ENCODE data around the gene SLC39A11.
"Not testable (repeated sequence)": the region's sequence is repeated elsewhere in the genome, so short reads cannot be mapped to it uniquely, and the experiment has no call there.

The SLC39A11 gene

DNA sequence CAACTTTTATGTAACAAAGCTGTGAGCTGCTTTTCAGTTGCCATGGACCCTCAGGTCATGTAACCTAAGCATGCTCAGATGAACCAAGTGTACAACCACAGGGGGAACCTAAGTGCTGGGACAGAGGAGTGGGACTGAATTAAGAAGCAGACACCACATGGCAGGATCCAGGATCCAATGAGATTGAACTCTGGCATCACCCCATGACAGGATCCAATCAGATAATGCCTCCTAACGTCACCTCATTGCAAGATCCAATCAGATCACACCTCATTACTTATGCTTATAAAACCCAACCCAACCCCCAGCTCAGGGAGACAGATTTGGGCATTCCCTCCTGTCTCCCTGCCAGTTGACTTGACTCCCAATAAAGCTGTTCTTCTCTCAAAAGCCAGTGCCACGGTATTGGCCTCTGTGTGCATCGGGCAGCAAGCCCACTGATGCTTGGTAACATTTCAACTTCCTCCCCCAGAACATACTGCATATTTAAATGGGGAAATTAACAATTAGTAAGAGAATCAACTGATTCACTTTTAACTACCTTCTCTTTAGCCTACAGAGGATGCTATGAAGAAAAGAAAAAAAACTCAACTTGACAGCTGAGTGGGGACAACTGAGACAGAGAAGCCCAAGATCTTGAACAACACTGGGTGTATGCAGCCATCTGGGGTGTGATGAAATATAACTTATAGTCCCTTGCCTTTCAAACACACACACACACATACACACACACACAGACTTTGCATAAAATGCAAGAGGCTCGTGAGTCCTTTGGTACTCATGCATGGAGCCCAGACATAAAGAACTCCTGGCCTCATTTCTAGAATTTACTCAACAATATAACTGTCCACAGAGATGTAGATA lies 148.4 kb downstream of the SLC39A11 start:
- H3K27ac ChIP-seq (ENCODE audit: insufficient read depth, low read depth, low read length, poor library complexity, severe bottlenecking) = no peak overlapping the region
- WGBS, 2 experiments = 90 to 91% methylated on average over 4 of the region's 4 CpGs
- H3K4me3 ChIP-seq (ENCODE audit: insufficient read depth, low read depth, low read length) = no peak overlapping the region
- no peaks in the 10 kb centered on the region for H3K27me3 ChIP-seq (ENCODE audit: control insufficient read depth, insufficient read depth, low read length, poor library complexity, severe bottlenecking)
- peaks cover 18% of the 10 kb centered on the region for H3K4me1 ChIP-seq (ENCODE audit: control insufficient read depth, insufficient read depth, low read length)
- no peaks in the 10 kb centered on the region for H3K9me3 ChIP-seq (ENCODE audit: control insufficient read depth, low read length)
- no peaks in the 10 kb centered on the region for H3K36me3 ChIP-seq (ENCODE audit: control insufficient read depth, insufficient read depth, low read length)

DNA sequence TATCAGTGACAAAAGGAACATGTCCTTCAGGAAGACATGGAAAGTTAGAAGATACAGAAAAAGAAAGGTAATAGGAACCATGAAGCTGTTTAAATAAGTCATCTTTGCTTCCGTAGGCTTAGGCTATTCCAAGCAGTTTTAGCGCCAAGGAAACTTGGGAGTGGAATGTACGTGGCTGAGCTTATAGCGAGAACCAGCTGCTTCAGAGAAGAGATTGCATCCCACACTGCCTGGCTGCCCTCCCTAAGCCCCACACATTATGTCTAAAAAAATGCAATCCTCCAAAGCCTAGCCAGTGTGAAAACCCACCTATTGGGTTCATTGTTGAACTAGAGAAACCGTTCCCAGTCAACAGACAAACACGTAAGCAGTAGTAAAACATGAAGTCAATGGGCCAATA lies 149.9 kb downstream of the SLC39A11 start:
- H3K4me3 ChIP-seq (ENCODE audit: insufficient read depth, low read depth, low read length) = no peak overlapping the region
- H3K27ac ChIP-seq (ENCODE audit: insufficient read depth, low read depth, low read length, poor library complexity, severe bottlenecking) = no peak overlapping the region
- peaks cover 18% of the 10 kb centered on the region for H3K4me1 ChIP-seq (ENCODE audit: control insufficient read depth, insufficient read depth, low read length)
- H3K36me3 ChIP-seq (ENCODE audit: control insufficient read depth, insufficient read depth, low read length) = no peaks in the 10 kb centered on the region
- no peaks in the 10 kb centered on the region for H3K27me3 ChIP-seq (ENCODE audit: control insufficient read depth, insufficient read depth, low read length, poor library complexity, severe bottlenecking)
- H3K9me3 ChIP-seq (ENCODE audit: control insufficient read depth, low read length) = no peaks in the 10 kb centered on the region
- WGBS, 2 experiments = 92 to 98% methylated on average over 6 of the region's 6 CpGs

DNA sequence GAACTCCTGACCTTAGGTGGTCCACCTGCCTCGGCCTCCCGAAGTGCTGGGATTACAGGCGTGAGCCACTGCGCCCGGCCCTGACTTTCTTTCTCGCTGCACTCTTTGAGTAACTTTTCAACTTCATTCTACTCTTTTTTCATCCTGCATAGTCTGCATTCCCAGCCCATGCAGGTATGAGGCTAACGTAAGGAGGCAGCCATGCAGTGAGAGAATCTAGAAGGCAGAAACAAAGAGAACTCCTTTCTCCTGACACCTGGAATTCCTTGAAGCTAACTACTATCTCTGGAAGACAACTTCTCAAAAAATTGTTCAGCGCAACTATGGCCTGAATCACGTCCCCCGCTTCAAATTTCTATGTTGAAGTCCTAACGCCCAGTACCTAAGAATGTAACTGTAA lies 152.0 kb downstream of the SLC39A11 start:
- H3K4me1 ChIP-seq (ENCODE audit: control insufficient read depth, insufficient read depth, low read length) = peaks cover 3% of the 10 kb centered on the region
- H3K27me3 ChIP-seq (ENCODE audit: control insufficient read depth, insufficient read depth, low read length, poor library complexity, severe bottlenecking) = no peaks in the 10 kb centered on the region
- no peaks in the 10 kb centered on the region for H3K9me3 ChIP-seq (ENCODE audit: control insufficient read depth, low read length)
- WGBS, 2 experiments = 94 to 96% methylated on average over 11 of the region's 11 CpGs
- no peak overlapping the region for H3K27ac ChIP-seq (ENCODE audit: insufficient read depth, low read depth, low read length, poor library complexity, severe bottlenecking)
- H3K4me3 ChIP-seq (ENCODE audit: insufficient read depth, low read depth, low read length) = no peak overlapping the region
- no peaks in the 10 kb centered on the region for H3K36me3 ChIP-seq (ENCODE audit: control insufficient read depth, insufficient read depth, low read length)

DNA sequence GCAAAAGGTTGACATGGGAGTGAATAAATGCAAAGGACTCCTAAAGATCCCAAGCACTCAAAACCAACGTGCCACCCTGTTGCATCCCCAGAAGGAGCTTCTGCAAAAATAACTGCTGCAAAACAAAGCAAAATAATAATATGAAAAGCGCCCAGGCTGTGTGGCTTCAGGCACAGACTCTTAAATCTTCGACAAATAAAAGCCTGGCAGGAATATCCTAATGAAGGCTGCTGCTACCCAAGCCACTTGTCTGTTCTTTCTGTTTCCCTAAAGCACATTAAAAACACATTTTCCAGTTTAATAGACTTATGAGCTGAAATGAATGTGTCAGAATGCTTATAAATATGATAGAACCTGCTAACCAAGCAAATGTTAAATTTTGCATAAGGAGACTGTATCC lies 154.0 kb downstream of the SLC39A11 start:
- Histone ChIP-seq H3K27me3 (ENCODE audit: control insufficient read depth, insufficient read depth, low read length, poor library complexity, severe bottlenecking) (no peaks in the 10 kb centered on the region), H3K36me3 (ENCODE audit: control insufficient read depth, insufficient read depth, low read length) (no peaks in the 10 kb centered on the region), H3K4me1 (ENCODE audit: control insufficient read depth, insufficient read depth, low read length) (peaks cover 3% of the 10 kb centered on the region), H3K27ac (ENCODE audit: insufficient read depth, low read depth, low read length, poor library complexity, severe bottlenecking) (no peak overlapping the region), H3K9me3 (ENCODE audit: control insufficient read depth, low read length) (no peaks in the 10 kb centered on the region), H3K4me3 (ENCODE audit: insufficient read depth, low read depth, low read length) (no peak overlapping the region)
- 70 to 77% methylated on average over 3 of the region's 3 CpGs for WGBS, 2 experiments

DNA sequence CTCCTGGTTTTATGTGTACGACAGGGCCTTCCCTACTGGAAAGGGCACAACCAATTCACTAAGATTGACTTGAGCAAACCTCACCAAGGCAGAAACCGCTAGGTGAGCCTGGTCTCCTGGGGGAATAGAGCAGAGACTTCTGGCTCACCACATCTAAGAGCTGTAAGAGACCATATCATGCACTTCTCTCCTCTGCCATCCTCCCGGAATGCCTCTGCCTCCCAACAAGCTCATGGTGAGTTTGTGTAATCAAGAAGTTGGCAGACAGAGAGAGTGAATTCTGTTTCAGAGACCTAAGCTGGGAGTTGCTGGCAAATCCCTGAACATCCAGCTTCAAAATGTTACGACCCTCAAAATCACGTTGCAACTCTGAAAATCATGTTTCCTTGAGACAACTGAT lies 154.8 kb downstream of the SLC39A11 start:
- WGBS, 2 experiments = 87 to 93% methylated on average over 5 of the region's 5 CpGs
- Histone ChIP-seq H3K36me3 (ENCODE audit: control insufficient read depth, insufficient read depth, low read length) (no peaks in the 10 kb centered on the region), H3K9me3 (ENCODE audit: control insufficient read depth, low read length) (no peaks in the 10 kb centered on the region), H3K4me1 (ENCODE audit: control insufficient read depth, insufficient read depth, low read length) (peaks cover 2% of the 10 kb centered on the region), H3K4me3 (ENCODE audit: insufficient read depth, low read depth, low read length) (no peak overlapping the region), H3K27me3 (ENCODE audit: control insufficient read depth, insufficient read depth, low read length, poor library complexity, severe bottlenecking) (no peaks in the 10 kb centered on the region), H3K27ac (ENCODE audit: insufficient read depth, low read depth, low read length, poor library complexity, severe bottlenecking) (no peak overlapping the region)

DNA sequence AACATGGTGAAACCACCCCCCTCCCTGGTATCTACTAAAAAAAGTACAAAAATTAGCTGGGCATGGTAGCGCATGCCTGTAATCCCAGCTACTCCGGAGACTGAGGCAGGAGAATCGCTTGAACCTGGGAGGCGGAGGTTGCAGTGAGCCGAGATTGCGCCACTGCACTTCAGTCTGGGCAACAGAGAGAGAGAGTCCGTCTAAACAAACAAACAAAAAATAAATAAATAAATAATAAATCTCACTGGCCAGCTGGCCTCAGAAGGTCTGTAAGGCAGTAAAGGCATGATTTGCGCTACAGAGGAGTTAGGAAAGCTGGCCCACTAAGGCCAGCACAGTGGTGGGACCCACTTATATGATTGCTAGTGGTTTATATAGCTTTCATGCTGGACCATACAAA lies 155.2 kb downstream of the SLC39A11 start:
- not testable (repeated sequence) for H3K36me3 ChIP-seq (ENCODE audit: control insufficient read depth, insufficient read depth, low read length); H3K4me1 ChIP-seq (ENCODE audit: control insufficient read depth, insufficient read depth, low read length); H3K27me3 ChIP-seq (ENCODE audit: control insufficient read depth, insufficient read depth, low read length, poor library complexity, severe bottlenecking)

DNA sequence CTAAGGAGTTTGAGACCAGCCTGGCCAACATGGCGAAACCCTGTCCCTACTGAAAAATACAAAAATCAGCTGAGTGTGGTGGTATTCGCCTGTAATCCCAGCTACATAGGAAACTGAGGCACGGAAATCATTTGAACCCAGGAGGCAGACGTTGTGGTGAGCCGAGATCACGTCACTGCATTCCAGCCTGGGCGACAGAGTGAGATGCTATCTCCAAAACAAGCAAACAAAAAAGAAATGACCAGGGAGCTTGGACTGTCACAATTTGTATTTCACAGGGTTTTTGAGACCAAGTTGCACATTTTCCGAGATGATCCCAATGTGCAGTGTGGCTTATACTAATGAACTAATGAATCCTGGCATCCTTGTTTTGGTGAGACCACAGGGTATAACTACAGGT lies 156.5 kb downstream of the SLC39A11 start:
- peaks cover under 1% of the 10 kb centered on the region for H3K4me1 ChIP-seq (ENCODE audit: control insufficient read depth, insufficient read depth, low read length)
- H3K36me3 ChIP-seq (ENCODE audit: control insufficient read depth, insufficient read depth, low read length) = no peaks in the 10 kb centered on the region
- H3K27ac ChIP-seq (ENCODE audit: insufficient read depth, low read depth, low read length, poor library complexity, severe bottlenecking) = no peak overlapping the region
- no peak overlapping the region for H3K4me3 ChIP-seq (ENCODE audit: insufficient read depth, low read depth, low read length)
- H3K9me3 ChIP-seq (ENCODE audit: control insufficient read depth, low read length) = no peaks in the 10 kb centered on the region
- no peaks in the 10 kb centered on the region for H3K27me3 ChIP-seq (ENCODE audit: control insufficient read depth, insufficient read depth, low read length, poor library complexity, severe bottlenecking)
- 89 to 95% methylated on average over 8 of the region's 8 CpGs for WGBS, 2 experiments

More for the DNA sequence above, 155.2 kb downstream of the SLC39A11 start:
- H3K4me3 ChIP-seq (ENCODE audit: insufficient read depth, low read depth, low read length); H3K9me3 ChIP-seq (ENCODE audit: control insufficient read depth, low read length); H3K27ac ChIP-seq (ENCODE audit: insufficient read depth, low read depth, low read length, poor library complexity, severe bottlenecking): not testable (repeated sequence)
- WGBS, 2 experiments = 94 to 97% methylated on average over 7 to 8 of the region's 8 CpGs

DNA sequence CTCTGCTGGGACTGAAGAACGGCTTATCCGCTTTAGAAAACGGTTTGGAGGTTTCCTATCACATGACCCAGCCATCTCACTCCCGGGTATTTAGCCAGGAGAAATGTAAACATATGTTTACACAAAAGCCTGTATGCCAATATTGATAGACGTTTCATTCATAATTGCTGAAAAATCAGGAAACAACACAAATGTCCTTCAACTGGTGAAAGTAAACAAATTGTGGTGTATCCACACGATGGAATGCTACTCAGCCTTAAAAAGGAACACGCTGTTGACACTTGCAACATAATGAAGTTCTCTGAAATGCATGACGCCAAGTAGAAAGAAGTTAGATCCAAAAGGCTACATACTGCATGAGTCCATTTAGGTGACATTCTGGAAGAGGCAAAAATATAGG lies 157.6 kb downstream of the SLC39A11 start:
- H3K36me3 ChIP-seq (ENCODE audit: control insufficient read depth, insufficient read depth, low read length) = no peaks in the 10 kb centered on the region
- no peak overlapping the region for H3K4me3 ChIP-seq (ENCODE audit: insufficient read depth, low read depth, low read length)
- H3K27me3 ChIP-seq (ENCODE audit: control insufficient read depth, insufficient read depth, low read length, poor library complexity, severe bottlenecking) = no peaks in the 10 kb centered on the region
- H3K9me3 ChIP-seq (ENCODE audit: control insufficient read depth, low read length) = no peaks in the 10 kb centered on the region
- 95 to 96% methylated on average over 8 of the region's 8 CpGs for WGBS, 2 experiments
- no peak overlapping the region for H3K27ac ChIP-seq (ENCODE audit: insufficient read depth, low read depth, low read length, poor library complexity, severe bottlenecking)
- peaks cover 7% of the 10 kb centered on the region for H3K4me1 ChIP-seq (ENCODE audit: control insufficient read depth, insufficient read depth, low read length)

DNA sequence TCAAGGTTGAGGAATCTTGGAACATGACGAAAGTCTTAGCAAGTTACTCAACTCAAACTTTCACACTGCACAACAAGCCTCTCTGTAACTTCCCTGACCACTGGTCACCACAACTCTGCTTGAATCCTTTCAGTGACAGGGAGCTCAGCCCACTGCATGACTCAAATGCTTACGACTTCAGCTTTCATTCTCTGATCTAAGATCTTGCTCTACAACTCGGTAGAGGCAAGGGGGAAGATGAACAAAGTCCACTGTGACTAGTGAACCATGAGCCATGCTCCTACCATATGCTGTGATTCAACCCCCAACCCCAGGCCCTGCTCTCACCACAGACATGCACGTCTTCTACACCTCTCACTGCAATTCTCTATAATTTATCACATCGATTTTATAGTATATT lies 160.9 kb downstream of the SLC39A11 start:
- no peak overlapping the region for H3K4me3 ChIP-seq (ENCODE audit: insufficient read depth, low read depth, low read length)
- WGBS, 2 experiments = 94 to 95% methylated on average over 5 of the region's 5 CpGs

DNA sequence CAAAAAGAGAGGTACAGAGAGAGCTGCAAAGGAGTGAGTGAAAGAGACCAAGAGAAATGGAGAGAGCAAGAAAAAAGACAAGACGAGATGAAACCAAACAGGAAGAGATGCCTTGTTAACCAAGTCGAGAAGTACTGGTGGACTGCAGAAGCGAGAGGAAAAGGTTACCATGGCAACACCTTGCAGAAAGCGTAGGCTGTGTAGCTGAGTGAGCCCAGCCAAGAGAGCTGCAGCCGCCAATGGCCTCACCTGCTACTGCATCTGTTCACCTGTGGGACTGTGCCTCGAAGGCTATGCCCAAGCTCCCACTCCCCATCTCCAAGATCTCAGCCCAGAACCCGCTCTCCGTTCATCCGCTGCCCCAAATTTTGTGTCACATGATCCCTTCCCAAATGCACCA lies 161.3 kb downstream of the SLC39A11 start:
- no peak overlapping the region for H3K27ac ChIP-seq (ENCODE audit: insufficient read depth, low read depth, low read length, poor library complexity, severe bottlenecking)
- no peaks in the 10 kb centered on the region for H3K27me3 ChIP-seq (ENCODE audit: control insufficient read depth, insufficient read depth, low read length, poor library complexity, severe bottlenecking)
- 89 to 90% methylated on average over 9 of the region's 9 CpGs for WGBS, 2 experiments
- H3K4me3 ChIP-seq (ENCODE audit: insufficient read depth, low read depth, low read length) = no peak overlapping the region
- H3K9me3 ChIP-seq (ENCODE audit: control insufficient read depth, low read length) = no peaks in the 10 kb centered on the region
- no peaks in the 10 kb centered on the region for H3K36me3 ChIP-seq (ENCODE audit: control insufficient read depth, insufficient read depth, low read length)
- H3K4me1 ChIP-seq (ENCODE audit: control insufficient read depth, insufficient read depth, low read length) = peaks cover 17% of the 10 kb centered on the region

More for the DNA sequence above, 160.9 kb downstream of the SLC39A11 start:
- H3K4me1 ChIP-seq (ENCODE audit: control insufficient read depth, insufficient read depth, low read length) = peaks cover 17% of the 10 kb centered on the region
- H3K27ac ChIP-seq (ENCODE audit: insufficient read depth, low read depth, low read length, poor library complexity, severe bottlenecking) = no peak overlapping the region
- H3K9me3 ChIP-seq (ENCODE audit: control insufficient read depth, low read length) = no peaks in the 10 kb centered on the region
- no peaks in the 10 kb centered on the region for H3K27me3 ChIP-seq (ENCODE audit: control insufficient read depth, insufficient read depth, low read length, poor library complexity, severe bottlenecking)
- no peaks in the 10 kb centered on the region for H3K36me3 ChIP-seq (ENCODE audit: control insufficient read depth, insufficient read depth, low read length)
